Measurements from ENCODE around the gene ZNF44.

DNA sequence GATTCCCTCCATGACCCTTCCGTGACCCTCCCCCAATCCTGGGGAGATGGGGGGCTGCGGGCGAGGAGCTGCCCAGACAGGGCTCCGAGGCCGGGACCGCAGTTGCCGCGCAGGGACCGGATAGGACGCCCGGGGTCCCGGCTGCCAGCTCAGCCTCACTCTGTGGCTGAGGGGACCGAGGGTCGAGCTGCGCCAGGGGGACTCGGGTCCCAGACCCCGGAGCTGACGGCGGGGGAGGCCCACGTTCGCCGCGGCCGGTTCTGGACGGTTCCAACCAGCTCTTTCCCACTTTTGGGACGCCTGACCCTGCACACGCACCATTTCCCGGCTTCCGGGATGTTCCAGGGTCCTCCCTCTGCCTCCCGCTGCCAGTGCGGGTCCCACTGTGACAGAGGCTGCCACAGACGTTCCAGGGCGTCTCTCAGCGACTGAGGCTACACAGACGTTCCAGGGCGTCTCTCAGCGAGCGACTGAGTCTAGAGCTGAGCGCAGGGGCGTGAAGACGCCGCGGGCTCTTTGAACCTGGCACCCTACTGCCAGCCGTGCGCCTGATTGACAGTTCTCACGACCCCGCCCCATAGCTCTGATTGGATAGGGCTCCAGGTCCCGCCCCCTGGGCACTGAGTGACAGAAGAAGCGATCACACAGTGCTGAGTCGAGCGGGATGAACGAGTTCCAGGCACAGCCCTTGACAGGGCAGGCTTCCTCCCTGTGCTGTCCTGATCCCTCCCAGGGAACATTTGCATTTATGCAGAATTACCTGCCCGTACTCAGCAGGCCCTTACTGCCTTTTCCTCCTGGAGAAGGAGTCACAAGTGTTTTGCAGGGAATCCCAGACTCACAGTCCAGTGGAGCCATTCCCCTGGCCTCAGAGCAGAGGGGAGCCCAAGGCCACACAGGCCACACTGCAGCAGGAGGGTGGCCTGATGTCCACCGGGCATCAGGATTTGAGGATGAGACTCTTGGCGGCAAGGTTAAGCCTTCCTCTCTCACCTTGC, 38.8 kb upstream of the ZNF44 start, which contains the start of gene ZNF563:
- no peak for TF ChIP-seq CTCF (conservative IDR thresholded peaks at IDR 0.05; ENCODE audit: low read depth, low read length)
- TF ChIP-seq EZH2 (IDR thresholded peaks at IDR 0.05; ENCODE audit: low read length, unreplicated experiment) = no peak
- TF ChIP-seq EZH2phosphoT487 (IDR thresholded peaks at IDR 0.05; ENCODE audit: borderline replicate concordance, low read length) = no peak
